Neuronal stem cell (in vitro differentiated cells): ENCODE results near the gene BRIP1.
"Not testable (repeated sequence)": the region's sequence is repeated elsewhere in the genome, so short reads cannot be mapped to it uniquely, and the experiment has no call there.

Source experiments
- DNase-seq: peaks from one replicate; pipeline ENCODE4 v3.0.0-alpha.2; 2013; ENCODE audit warnings: low spot score
- H2AFZ ChIP-seq: one replicate; pipeline ENCODE4 v1.6.1; 2013; ENCODE audit warnings: mild to moderate bottlenecking, low read length, inconsistent platforms
- H2AK5ac ChIP-seq: 2 replicates; pipeline ENCODE4 v1.6.1; 2013; ENCODE audit warnings: low read depth, mild to moderate bottlenecking, inconsistent platforms, low read length, moderate library complexity, mixed read lengths
- H2BK120ac ChIP-seq: 2 replicates; pipeline ENCODE4 v1.6.1; 2013; ENCODE audit warnings: low read depth, mild to moderate bottlenecking, inconsistent platforms, low read length, moderate library complexity, mixed read lengths
- H2BK12ac ChIP-seq: one replicate; pipeline ENCODE4 v1.6.1; 2013; ENCODE audit warnings: low read length, inconsistent platforms
- H2BK15ac ChIP-seq: 2 replicates; pipeline ENCODE4 v1.6.1; 2013; ENCODE audit warnings: mild to moderate bottlenecking, low read length, inconsistent platforms, mixed read lengths
- H2BK5ac ChIP-seq: one replicate; pipeline ENCODE4 v1.6.1; 2013; ENCODE audit warnings: inconsistent platforms, mild to moderate bottlenecking, low read length, moderate library complexity
- H3K14ac ChIP-seq: one replicate; pipeline ENCODE4 v1.6.1; 2013; ENCODE audit warnings: low read length, inconsistent platforms
- H3K18ac ChIP-seq: 2 replicates; pipeline ENCODE4 v1.6.1; 2013; ENCODE audit warnings: low read length, inconsistent platforms
- H3K23ac ChIP-seq: 2 replicates; pipeline ENCODE4 v1.6.1; 2013; ENCODE audit warnings: low read depth, mild to moderate bottlenecking, mixed read lengths, low read length, inconsistent platforms; ENCODE audit not compliant: poor library complexity
- H3K27ac ChIP-seq: replicated peaks from 3 replicates; pipeline ENCODE4 v1.5.1; 2013; ENCODE audit warnings: low read length, inconsistent platforms
- H3K27me3 ChIP-seq, 3 experiments: 2 replicates each; pipeline ENCODE4 v1.6.1; 2013; ENCODE audit warnings: low read length in 3 of 3, mild to moderate bottlenecking in 2 of 3, inconsistent platforms in 1 of 3, low read depth in 1 of 3, mixed read lengths in 1 of 3, moderate library complexity in 1 of 3; ENCODE audit not compliant: control insufficient read depth in 3 of 3, insufficient read depth in 3 of 3
- H3K36me3 ChIP-seq, 2 donors: replicated peaks in 1 of 2; 2 replicates each; pipeline ENCODE4 v1.6.1; 2013; ENCODE audit warnings: low read length in 2 of 2; ENCODE audit not compliant: control insufficient read depth in 2 of 2, insufficient read depth in 2 of 2
- H3K4ac ChIP-seq: 2 replicates; pipeline ENCODE4 v1.6.1; 2013; ENCODE audit warnings: inconsistent platforms, mild to moderate bottlenecking, low read length, moderate library complexity
- H3K4me1 ChIP-seq, 2 donors: 1 replicate in 1 of 2; 2 replicates in 1 of 2; pipeline ENCODE4 v1.6.1; 2013; ENCODE audit warnings: low read length in 2 of 2, low read depth in 1 of 2; ENCODE audit not compliant: control insufficient read depth in 2 of 2, insufficient read depth in 1 of 2
- H3K4me2 ChIP-seq: one replicate; pipeline ENCODE4 v1.6.1; 2013; ENCODE audit warnings: mild to moderate bottlenecking, low read length, inconsistent platforms; ENCODE audit not compliant: insufficient read depth, poor library complexity, severe bottlenecking
- H3K4me3 ChIP-seq, 2 donors: 2 replicates each; pipeline ENCODE4 v1.5.1; 2013; ENCODE audit warnings: low read length in 2 of 2, mild to moderate bottlenecking in 2 of 2, inconsistent platforms in 1 of 2, moderate library complexity in 1 of 2
- H3K79me1 ChIP-seq: one replicate; pipeline ENCODE4 v1.6.1; 2013; ENCODE audit warnings: low read depth, mild to moderate bottlenecking, inconsistent platforms, low read length, moderate library complexity
- H3K9ac ChIP-seq: one replicate; pipeline ENCODE4 v1.6.1; 2013; ENCODE audit warnings: mild to moderate bottlenecking, low read depth, low read length, inconsistent platforms; ENCODE audit not compliant: poor library complexity
- H3K9me3 ChIP-seq, 2 donors: replicated peaks in 1 of 2; 2 replicates each; pipeline versions ENCODE3 to v1.6.1; 2013; ENCODE audit warnings: low read length in 2 of 2, mild to moderate bottlenecking in 2 of 2, inconsistent platforms in 1 of 2, low read depth in 1 of 2, mixed read lengths in 1 of 2, moderate library complexity in 1 of 2; ENCODE audit not compliant: control insufficient read depth in 2 of 2, insufficient read depth in 1 of 2
- H4K8ac ChIP-seq: one replicate; pipeline ENCODE4 v1.6.1; 2013; ENCODE audit warnings: low read depth, mild to moderate bottlenecking, inconsistent platforms, low read length, moderate library complexity
- H4K91ac ChIP-seq: one replicate; pipeline ENCODE4 v1.6.1; 2013; ENCODE audit warnings: low read length, low read depth, mild to moderate bottlenecking, inconsistent platforms; ENCODE audit not compliant: poor library complexity
- WGBS, 2 donors: extraction: QIAGEN DNeasy Blood & Tissue Kit; methylation state at CpG; one replicate each; pipeline ENCODE4 v1.1.7; 2013; ENCODE audit warnings: missing lambda C conversion rate in 2 of 2, mixed read lengths in 1 of 2; ENCODE audit not compliant: insufficient read length in 2 of 2, insufficient replicate concordance in 1 of 2; ENCODE audit errors: extremely low coverage in 2 of 2; 5-methylcytosine and 5-hydroxymethylcytosine counted together

Gene BRIP1

DNA sequence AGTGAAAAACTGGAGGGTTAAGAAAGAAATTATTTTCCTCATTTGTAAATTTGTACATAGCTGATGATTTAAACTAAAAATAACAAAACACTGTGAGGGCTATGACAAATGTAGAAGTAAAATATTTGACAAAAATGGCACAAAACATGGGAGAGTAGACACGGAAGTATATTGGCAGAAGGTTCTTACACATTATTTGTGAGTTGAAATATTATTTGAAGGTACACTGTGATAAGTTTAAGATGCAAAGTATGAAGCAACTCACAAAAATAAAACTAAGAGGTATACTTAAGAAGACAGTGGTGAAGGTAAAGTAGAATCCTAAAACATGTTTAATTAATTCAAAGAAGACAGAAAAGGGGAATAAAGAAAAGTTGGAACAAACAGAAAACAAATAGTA lies 34.6 kb downstream of the BRIP1 start:
- no peak overlapping the region for H3K4ac ChIP-seq
- H3K9me3 ChIP-seq, result peaks cover 3 to 46% of the 10 kb centered on the region in 2 donors
- no peaks in the 10 kb centered on the region for H3K79me1 ChIP-seq
- H3K18ac ChIP-seq, result no peak overlapping the region
- no peak overlapping the region for H2AK5ac ChIP-seq
- H3K23ac ChIP-seq, result no peak overlapping the region
- no peaks in the 10 kb centered on the region for H3K27me3 ChIP-seq
- no peak overlapping the region for H3K4me2 ChIP-seq
- H4K8ac ChIP-seq, result no peak overlapping the region
- H3K9ac ChIP-seq, result no peak overlapping the region
- H3K4me3 ChIP-seq, result no peak overlapping the region
- peaks cover 3 to 80% of the 10 kb centered on the region in 2 donors for H3K36me3 ChIP-seq
- no peak overlapping the region for H2BK12ac ChIP-seq
- DNase-seq, result no peak
- H2AFZ ChIP-seq, result no peak overlapping the region
- no peak overlapping the region for H2BK15ac ChIP-seq
- no peaks in the 10 kb centered on the region for H3K4me1 ChIP-seq
- H3K14ac ChIP-seq, result no peak overlapping the region
- WGBS, 2 donors, result no CpG with 5 or more reads among the region's 1 CpG
- no peak overlapping the region for H3K27ac ChIP-seq
- H4K91ac ChIP-seq, result no peak overlapping the region
- H2BK120ac ChIP-seq, result no peak overlapping the region
- H2BK5ac ChIP-seq, result no peak overlapping the region

- no peak overlapping the region for H2BK5ac ChIP-seq
- H3K23ac ChIP-seq, result no peak overlapping the region
- peaks cover 3 to 83% of the 10 kb centered on the region in 2 donors for H3K36me3 ChIP-seq
- H3K27me3 ChIP-seq, result no peaks in the 10 kb centered on the region
- H3K14ac ChIP-seq, result no peak overlapping the region
- no peak overlapping the region for H4K8ac ChIP-seq
- H2AFZ ChIP-seq, result no peak overlapping the region
- H3K18ac ChIP-seq, result no peak overlapping the region
- no peak overlapping the region for H2BK15ac ChIP-seq
- no peak overlapping the region for H2BK120ac ChIP-seq
- no peaks in the 10 kb centered on the region for H3K4me1 ChIP-seq
- H2AK5ac ChIP-seq, result no peak overlapping the region
- H3K9me3 ChIP-seq, result peaks cover 3 to 46% of the 10 kb centered on the region in 2 donors
- H3K4me3 ChIP-seq, result no peak overlapping the region
- H3K79me1 ChIP-seq, result no peaks in the 10 kb centered on the region
- H3K4me2 ChIP-seq, result no peak overlapping the region
- DNase-seq, result no peak
- no peak overlapping the region for H3K27ac ChIP-seq
- H3K4ac ChIP-seq, result no peak overlapping the region
- H3K9ac ChIP-seq, result no peak overlapping the region
- no peak overlapping the region for H2BK12ac ChIP-seq
- no peak overlapping the region for H4K91ac ChIP-seq
- no CpG with 5 or more reads among the region's 8 CpGs for WGBS, 2 donors
These were observed 35.5 kb downstream of the BRIP1 start for GRCh38 chr17:61827649-61828395.

- not testable (repeated sequence) for H3K4me1 ChIP-seq, H3K27ac ChIP-seq, H2AK5ac ChIP-seq, H2AFZ ChIP-seq, H3K27me3 ChIP-seq, H3K79me1 ChIP-seq, H2BK120ac ChIP-seq, H3K18ac ChIP-seq, H3K4ac ChIP-seq, H2BK12ac ChIP-seq, H2BK5ac ChIP-seq, H3K4me2 ChIP-seq, H2BK15ac ChIP-seq, H3K23ac ChIP-seq, H4K8ac ChIP-seq, H4K91ac ChIP-seq, H3K4me3 ChIP-seq, H3K9ac ChIP-seq, DNase-seq, H3K14ac ChIP-seq
- Histone ChIP-seq H3K9me3 (peaks cover 3 to 47% of the 10 kb centered on the region in 2 donors), H3K36me3 (peaks cover 3 to 83% of the 10 kb centered on the region in 2 donors)
- no CpG with 5 or more reads among the region's 1 CpG for WGBS, 2 donors
These were observed 36.5 kb downstream of the BRIP1 start for GRCh38 chr17:61826866-61827265.

DNA sequence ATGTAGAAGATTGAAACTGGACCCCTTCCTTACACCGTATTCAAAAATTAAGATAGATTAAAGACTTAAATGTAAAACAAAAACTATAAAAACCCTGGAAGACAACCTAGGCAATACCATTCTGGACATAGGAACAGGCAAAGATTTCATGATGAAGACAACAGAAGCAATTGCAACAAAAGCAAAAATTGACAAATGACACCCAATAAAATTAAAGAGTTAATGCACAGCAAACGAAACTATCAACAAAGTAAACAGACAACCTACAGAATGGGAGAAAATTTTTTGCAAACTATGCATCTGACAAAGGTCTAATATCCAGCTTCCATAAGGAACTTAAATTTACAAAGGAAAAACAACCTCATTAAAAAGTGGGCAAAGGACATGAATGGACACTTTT lies 37.1 kb downstream of the BRIP1 start:
- H2BK15ac ChIP-seq, H3K4ac ChIP-seq, H2BK12ac ChIP-seq, H3K14ac ChIP-seq, H3K4me3 ChIP-seq, H3K23ac ChIP-seq, H3K4me2 ChIP-seq, H2BK120ac ChIP-seq, H2BK5ac ChIP-seq, H4K8ac ChIP-seq, H2AFZ ChIP-seq, H3K18ac ChIP-seq, H3K9ac ChIP-seq, DNase-seq, H3K27me3 ChIP-seq, H3K4me1 ChIP-seq, H4K91ac ChIP-seq, H2AK5ac ChIP-seq, H3K79me1 ChIP-seq, H3K27ac ChIP-seq: not testable (repeated sequence)
- H3K9me3 ChIP-seq, result peaks cover 3 to 54% of the 10 kb centered on the region in 2 donors
- no CpG with 5 or more reads among the region's 2 CpGs for WGBS, 2 donors
- H3K36me3 ChIP-seq, result peaks cover 5 to 83% of the 10 kb centered on the region in 2 donors
